ENCODE results near the gene OXCT1.

GRCh38 chr5:41858890-41859289 is 11.3 kb downstream of the OXCT1 start:
- TF ChIP-seq ZBTB8A (tag by site-specific recombination; IDR thresholded peaks at IDR 0.05) (no peak), GLIS1 (tag by site-specific recombination; IDR thresholded peaks at IDR 0.05) (no peak), ZBTB20 (tag by site-specific recombination; IDR thresholded peaks at IDR 0.05) (no peak), CTCF (tag by site-specific recombination; IDR thresholded peaks at IDR 0.05) (no peak), ZNF274 (IDR thresholded peaks at IDR 0.05; ENCODE audit: low read length) (no peak), ZNF274 (tag by site-specific recombination; IDR thresholded peaks at IDR 0.05; ENCODE audit: borderline replicate concordance) (no peak), ZNF24 (tag by site-specific recombination; IDR thresholded peaks at IDR 0.05) (no peak), YY1 (tag by site-specific recombination; IDR thresholded peaks at IDR 0.05) (no peak), ZNF664 (tag by site-specific recombination; IDR thresholded peaks at IDR 0.05) (no peak), ZSCAN4 (tag by site-specific recombination; IDR thresholded peaks at IDR 0.05) (no peak), SALL2 (tag by site-specific recombination; IDR thresholded peaks at IDR 0.05; ENCODE audit: borderline replicate concordance) (no peak), ZNF76 (tag by site-specific recombination; IDR thresholded peaks at IDR 0.05; ENCODE audit: borderline replicate concordance, low read depth) (no peak), ZNF175 (tag by site-specific recombination; IDR thresholded peaks at IDR 0.05) (no peak), ZNF37A (tag by site-specific recombination; IDR thresholded peaks at IDR 0.05) (no peak), ZBTB1 (tag by site-specific recombination; IDR thresholded peaks at IDR 0.05) (no peak)

All from HEK293 (cell line).